DMS53 treated with DMSO at 0.1 percent for 48 hours (cell line): Measurements from ENCODE around the gene NALCN.
A peak's percentile ranks its signal among the peaks of the same experiment; 100 is the strongest.

Source experiments
- DNase-seq: peaks from one replicate; lab custom pipeline; 2025; ENCODE audit not compliant: unreplicated experiment; lab: John Stamatoyannopoulos, UW

Gene NALCN

DNA sequence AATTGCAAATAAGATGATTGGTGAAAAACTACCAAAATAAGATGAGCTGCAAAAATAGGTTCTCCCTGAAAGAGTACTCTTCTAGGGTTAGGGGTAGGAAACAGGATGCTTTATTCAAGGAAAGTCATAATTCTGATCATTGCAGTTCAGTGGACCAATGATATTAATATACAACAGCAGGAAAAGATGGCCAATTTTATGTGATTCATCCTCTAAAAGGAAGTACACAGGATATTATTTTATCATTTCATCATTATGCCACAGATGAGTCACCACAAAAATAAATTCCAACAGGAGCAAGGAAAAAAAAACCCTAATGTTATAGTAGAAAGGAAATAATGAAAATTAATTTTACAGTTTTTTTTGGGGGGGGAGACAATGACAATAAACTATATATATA lies 205.0 kb downstream of the NALCN start:
- DNase-seq = peak; percentile 0

- no peak for DNase-seq
These were observed 205.5 kb downstream of the NALCN start for GRCh38 chr13:101210774-101211173.

DNA sequence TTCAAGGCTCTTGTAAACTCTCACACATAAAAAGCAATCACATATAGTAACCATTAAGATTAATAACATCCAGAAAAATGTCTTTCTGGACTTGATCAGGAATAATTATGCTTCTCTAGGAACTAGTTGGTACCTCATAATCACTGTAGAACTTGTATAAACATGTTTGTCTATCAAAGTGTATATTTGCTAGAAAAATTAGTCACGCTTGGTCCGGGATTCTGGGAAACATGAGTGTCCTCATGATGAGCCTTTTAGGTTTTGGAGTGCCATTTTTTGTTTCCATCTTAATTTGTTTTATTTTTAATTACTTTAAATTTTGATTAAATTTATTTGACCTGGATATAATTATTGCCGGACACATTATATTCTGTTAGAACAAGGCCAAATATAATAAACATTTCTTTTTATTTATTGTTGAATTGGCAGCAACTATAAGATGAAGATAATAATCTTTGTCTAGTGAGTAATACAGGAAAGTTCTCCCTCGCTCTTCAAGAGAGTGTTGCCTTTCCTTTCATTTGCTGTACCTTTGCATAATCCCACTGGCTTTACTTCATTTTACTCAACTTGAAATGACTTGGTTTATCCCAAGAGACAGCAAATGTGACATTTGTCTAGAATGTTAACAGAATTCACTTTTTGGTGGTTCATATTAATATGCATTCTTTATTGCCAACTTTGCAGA lies 207.0 kb downstream of the NALCN start:
- DNase-seq = no peak

GRCh38 chr13:101205408-101205807 lies 210.9 kb downstream of the NALCN start:
- DNase-seq = no peak

GRCh38 chr13:101204270-101205020 lies 211.9 kb downstream of the NALCN start:
- DNase-seq = no peak

GRCh38 chr13:101202590-101202989 lies 213.7 kb downstream of the NALCN start:
- DNase-seq = no peak

DNA sequence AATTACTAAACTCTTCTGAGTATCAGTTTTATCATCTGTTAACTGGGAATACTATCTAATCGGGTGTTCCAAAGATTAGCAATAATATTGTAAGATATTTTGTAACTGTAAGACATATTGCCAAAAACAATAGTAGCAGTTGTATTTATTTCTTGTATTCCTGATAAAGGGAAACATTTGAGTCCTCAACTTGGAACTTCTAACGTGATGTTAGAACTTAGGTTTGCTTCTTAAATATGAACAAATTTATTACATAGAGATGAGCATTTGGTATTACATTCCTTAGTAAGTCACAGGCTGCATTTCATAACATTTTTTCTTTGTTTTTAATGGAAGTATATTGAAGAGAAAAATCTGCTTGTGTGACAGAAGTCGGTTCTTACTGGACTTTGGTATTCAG lies 225.3 kb downstream of the NALCN start:
- DNase-seq = no peak

DNA sequence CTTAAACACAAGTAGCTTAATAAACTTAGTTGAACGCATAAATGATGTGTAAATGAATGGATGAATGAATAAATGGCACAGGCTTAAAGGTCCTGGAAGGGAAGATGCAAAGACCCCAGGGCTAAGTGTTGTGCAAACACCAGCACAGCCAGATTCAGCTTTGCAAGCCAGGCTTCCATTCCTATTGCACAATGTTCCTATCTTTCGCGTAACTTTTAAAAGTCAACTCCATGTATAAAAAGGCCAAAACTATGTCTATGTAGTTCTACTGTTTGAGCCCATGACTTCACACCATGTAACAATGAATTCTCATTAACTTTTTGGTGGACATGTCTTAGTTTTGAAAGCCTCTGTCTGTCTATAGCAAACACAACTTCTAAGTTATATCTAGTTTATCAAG lies 226.0 kb downstream of the NALCN start:
- DNase-seq = no peak

DNA sequence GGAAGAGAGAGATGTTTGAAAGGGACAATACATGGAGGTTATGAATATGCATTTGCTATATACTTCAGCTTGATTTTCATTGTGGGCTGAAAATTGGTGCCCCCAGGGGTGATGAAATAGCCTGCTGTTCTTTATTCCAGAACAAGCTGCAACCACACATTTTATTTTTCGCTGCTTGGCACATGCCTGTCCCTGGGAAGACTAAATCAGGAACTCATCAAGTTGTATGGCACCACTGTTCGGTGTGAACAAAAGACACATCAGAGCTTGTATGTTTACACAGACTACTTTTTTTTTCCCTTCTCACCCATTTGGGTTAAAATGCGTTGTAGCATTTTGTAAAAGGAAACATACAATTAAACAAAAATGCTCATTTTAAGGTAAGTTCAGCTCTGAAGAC lies 230.7 kb downstream of the NALCN start:
- no peak for DNase-seq

GRCh38 chr13:101181076-101181685 lies 235.1 kb downstream of the NALCN start:
- DNase-seq = no peak

GRCh38 chr13:101179021-101179420 lies 237.3 kb downstream of the NALCN start:
- no peak for DNase-seq

- DNase-seq = no peak
These were observed 237.9 kb downstream of the NALCN start for GRCh38 chr13:101178406-101178805.

GRCh38 chr13:101170306-101170705 lies 246.0 kb downstream of the NALCN start:
- no peak for DNase-seq

GRCh38 chr13:101157261-101157660 lies 259.0 kb downstream of the NALCN start:
- DNase-seq = no peak

- no peak for DNase-seq
These were observed 260.4 kb downstream of the NALCN start for GRCh38 chr13:101155920-101156319.

DNA sequence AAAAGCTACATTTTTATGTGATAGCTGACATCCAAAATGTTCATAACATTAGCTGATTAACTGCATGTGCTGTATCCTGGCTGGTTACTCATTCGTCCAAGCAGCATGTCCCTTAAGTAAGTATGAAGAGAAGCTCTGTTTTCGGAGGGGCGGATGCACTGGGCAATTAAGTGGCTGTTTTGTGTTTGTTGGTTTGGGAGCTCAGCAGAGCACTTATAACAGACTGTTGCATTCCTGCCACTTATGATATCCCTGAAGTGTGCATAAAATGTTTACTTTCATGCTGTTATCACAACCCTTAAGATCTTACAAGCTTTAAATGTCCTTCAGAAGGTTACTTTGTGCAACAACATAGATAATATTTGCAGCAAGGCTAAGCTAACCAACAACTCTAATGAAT lies 264.1 kb downstream of the NALCN start:
- no peak for DNase-seq

DNA sequence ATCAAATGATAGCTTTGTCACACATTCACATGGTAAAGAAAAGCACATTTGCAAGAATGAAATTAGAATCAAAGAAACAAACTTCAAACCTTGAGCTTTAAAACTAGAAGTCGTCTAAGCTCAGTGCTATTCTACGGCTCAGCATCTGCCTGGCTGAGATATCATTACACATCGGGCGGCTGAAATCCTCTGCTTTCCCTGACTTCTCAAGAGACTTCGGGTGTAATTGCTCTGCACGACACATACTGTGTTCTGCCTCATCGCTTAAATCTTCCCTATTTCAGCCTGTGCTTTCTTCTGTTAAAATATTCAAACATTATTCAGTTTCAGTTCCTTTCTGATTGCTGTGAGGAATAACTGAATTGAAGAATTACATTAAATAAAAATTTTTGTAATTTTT lies 265.3 kb downstream of the NALCN start:
- DNase-seq = no peak

- DNase-seq = no peak
These were observed 266.4 kb downstream of the NALCN start for GRCh38 chr13:101149735-101150384.

DNA sequence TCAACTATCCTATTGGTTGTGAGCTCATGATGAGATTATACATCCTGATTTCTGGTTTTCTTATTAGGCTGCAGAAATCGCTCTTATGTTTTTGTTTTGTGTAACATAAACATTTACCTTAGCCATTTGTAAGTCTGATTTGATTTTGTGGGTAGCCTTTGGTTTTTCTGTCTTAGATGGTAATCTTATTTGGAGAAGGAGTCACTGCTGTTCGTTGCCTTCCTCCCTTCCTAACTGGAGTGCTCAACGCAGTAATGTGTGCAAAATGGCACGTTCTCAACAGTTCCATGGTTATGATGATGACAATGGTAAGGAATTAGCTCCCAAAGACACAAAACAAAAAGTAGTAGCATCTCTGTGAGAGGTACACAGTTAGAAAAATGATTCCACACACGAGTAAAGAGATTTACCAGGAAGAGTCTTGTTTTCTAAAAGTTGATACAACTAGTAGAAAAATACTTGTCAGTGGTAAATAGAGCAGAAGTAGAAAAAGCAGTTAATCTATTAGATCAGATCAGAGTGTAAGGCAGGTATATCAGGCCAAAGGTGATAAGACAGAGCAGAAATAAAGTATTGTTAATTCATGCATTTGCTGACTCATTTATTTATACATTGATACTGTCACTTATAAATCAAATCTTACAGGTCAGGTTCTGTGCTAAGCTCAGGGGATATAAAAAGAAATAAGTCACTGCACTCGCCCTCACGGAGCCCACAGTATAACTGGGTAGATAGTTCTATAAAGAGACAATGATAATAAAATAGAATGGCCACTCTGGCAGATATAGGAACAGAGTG lies 270.0 kb downstream of the NALCN start:
- no peak for DNase-seq

DNA sequence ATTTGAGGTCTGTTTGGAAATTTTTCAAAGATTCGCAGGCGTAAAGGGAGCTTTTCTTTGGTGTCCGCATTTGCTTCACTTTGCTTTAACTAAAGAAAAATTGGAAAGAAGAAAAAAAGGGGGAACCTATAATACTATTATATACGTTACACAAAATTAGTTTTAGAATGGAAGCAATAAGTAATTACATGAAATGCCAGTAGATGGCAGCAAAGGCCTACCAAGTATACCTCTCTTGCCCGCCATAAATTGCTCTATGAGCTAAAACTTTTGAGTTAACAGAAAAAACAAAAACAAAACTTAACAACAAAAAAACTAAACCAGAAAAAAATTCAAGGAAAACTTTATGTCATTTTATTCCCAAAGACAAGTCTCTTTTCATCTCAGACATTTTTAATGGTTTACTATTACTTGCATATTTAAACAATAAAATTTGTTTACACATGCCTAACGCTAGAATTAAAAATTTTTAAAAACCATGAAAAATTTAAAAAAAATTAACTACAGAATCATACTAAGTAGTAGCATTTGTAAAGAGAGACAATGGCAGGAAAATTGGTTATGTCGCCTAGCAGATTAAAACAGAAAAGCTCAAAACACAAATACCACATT lies 271.4 kb downstream of the NALCN start:
- peak; percentile 3 for DNase-seq

DNA sequence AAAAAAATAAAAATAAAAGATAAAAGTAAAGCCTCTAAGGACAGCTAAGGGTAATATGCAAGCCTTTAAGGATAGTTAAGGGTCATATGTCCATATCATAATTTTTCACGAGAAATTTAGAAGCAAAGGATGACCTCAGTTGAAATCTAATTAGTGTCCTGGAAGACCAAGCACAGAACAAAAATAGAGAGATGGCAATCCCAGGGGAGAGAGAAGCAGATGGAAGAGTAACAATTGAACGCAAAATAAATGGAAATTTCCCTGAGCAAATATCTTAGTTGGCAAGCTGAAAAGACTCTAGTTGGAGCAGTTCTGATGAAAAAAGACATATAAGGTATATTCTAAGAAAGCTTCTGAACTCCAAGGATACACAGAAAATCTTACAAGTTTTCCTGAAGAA lies 275.4 kb downstream of the NALCN start:
- no peak for DNase-seq
